B cell (primary cell): ENCODE data around the gene PRIMPOL.

ENCODE experiments used
- CTCF ChIP-seq: fragments of 200-600 bp; IDR thresholded peaks from one replicate; pipeline ENCODE4 v1.8.0; 2022; ENCODE audit warnings: antibody characterized with exemption, mild to moderate bottlenecking
- EZH2 ChIP-seq: IDR thresholded peaks from 2 replicates; pipeline ENCODE4 v1.6.1; 2012; ENCODE audit warnings: borderline replicate concordance, low read depth, mild to moderate bottlenecking, moderate library complexity, low read length; ENCODE audit not compliant: insufficient read depth, poor library complexity, severe bottlenecking

DNA sequence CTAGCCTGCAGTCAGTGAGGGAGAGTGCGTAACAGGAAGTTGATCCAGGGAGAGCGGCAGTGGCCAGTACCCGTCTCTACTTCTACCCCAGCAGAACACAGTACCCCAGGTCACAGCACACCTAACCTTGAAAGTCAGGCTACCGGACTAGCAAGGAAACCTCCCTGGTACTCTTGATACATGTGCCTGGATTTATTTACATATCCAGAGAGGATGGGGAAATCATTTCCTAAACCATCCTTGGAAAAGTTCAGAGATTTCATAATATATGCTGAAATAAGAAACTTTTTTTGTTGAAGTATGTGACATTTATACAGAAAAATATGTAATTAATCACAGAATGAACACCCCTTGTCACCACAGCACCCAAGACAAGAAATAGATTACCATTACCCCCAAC lies 24.5 kb downstream of the PRIMPOL start:
- TF ChIP-seq CTCF (no peak), EZH2 (no peak)
